ENCODE data around the gene HSPB8.
"Not testable (repeated sequence)": the region's sequence is repeated elsewhere in the genome, so short reads cannot be mapped to it uniquely, and the experiment has no call there.

Gene HSPB8

DNA sequence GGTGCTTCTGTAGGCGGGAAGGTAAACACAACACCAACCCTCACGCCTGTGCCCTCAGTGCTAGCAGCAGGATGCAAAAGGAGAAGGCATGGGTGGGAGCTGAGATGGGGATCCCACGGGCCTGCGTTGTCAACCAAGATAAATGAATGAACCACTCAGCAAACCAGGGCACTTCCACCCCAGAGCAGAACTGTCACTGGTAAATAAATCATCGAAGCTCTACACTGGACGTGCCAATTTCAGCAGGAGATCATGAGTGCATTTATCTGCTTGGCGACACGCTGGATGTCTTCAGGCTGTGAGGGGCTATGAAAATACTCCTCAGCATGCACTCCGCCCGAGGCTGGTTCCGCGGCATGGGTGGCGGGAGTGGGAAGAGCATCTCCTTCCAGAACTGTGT lies 33.2 kb downstream of the HSPB8 start:
- Histone ChIP-seq H3K27ac (ENCODE audit: low read depth, low read length, poor library complexity, severe bottlenecking) (no peak overlapping the region), H3K9me2 (ENCODE audit: low read depth, low read length) (no peaks in the 10 kb centered on the region), H3K9me3 (ENCODE audit: low read length) (no peaks in the 10 kb centered on the region), H4K20me1 (ENCODE audit: insufficient read depth, low read length) (no peaks in the 10 kb centered on the region), H3K27me3 (ENCODE audit: insufficient read depth, low read length) (no peaks in the 10 kb centered on the region), H3K4me1 (ENCODE audit: insufficient read depth, low read length, severe bottlenecking) (no peaks in the 10 kb centered on the region), H3K4me3 (ENCODE audit: low read depth, low read length, poor library complexity, severe bottlenecking) (no peak overlapping the region), H3F3A (ENCODE audit: insufficient read depth, low read length) (no peaks in the 10 kb centered on the region), H2AFZ (ENCODE audit: low read length) (no peak overlapping the region), H3K4me2 (ENCODE audit: low read length) (no peak overlapping the region), H3K9ac (ENCODE audit: low read length) (no peak overlapping the region), H3K79me2 (ENCODE audit: insufficient read depth, low read length) (no peaks in the 10 kb centered on the region), H3K36me3 (ENCODE audit: insufficient read depth, low read length) (no peaks in the 10 kb centered on the region)
- TF ChIP-seq CTCF (IDR thresholded peaks at IDR 0.05; ENCODE audit: low read length) (no peak), EZH2 (IDR thresholded peaks at IDR 0.05; ENCODE audit: borderline replicate concordance, low read length) (no peak)

- no peaks in the 10 kb centered on the region for H3F3A ChIP-seq (ENCODE audit: insufficient read depth, low read length)
- no peak overlapping the region for H3K9ac ChIP-seq (ENCODE audit: low read length)
- no peaks in the 10 kb centered on the region for H3K36me3 ChIP-seq (ENCODE audit: insufficient read depth, low read length)
- TF ChIP-seq CTCF (IDR thresholded peaks at IDR 0.05; ENCODE audit: low read length), result no peak
- H4K20me1 ChIP-seq (ENCODE audit: insufficient read depth, low read length), result no peaks in the 10 kb centered on the region
- H3K4me1 ChIP-seq (ENCODE audit: insufficient read depth, low read length, severe bottlenecking), result no peaks in the 10 kb centered on the region
- no peak overlapping the region for H3K4me2 ChIP-seq (ENCODE audit: low read length)
- no peaks in the 10 kb centered on the region for H3K79me2 ChIP-seq (ENCODE audit: insufficient read depth, low read length)
- no peaks in the 10 kb centered on the region for H3K27me3 ChIP-seq (ENCODE audit: insufficient read depth, low read length)
- no peaks in the 10 kb centered on the region for H3K9me2 ChIP-seq (ENCODE audit: low read depth, low read length)
- no peak overlapping the region for H3K27ac ChIP-seq (ENCODE audit: low read depth, low read length, poor library complexity, severe bottlenecking)
- H3K4me3 ChIP-seq (ENCODE audit: low read depth, low read length, poor library complexity, severe bottlenecking), result no peak overlapping the region
- H2AFZ ChIP-seq (ENCODE audit: low read length), result no peak overlapping the region
- no peaks in the 10 kb centered on the region for H3K9me3 ChIP-seq (ENCODE audit: low read length)
Measured at GRCh38 chr12:119216084-119216483, 37.4 kb downstream of the HSPB8 start.

DNA sequence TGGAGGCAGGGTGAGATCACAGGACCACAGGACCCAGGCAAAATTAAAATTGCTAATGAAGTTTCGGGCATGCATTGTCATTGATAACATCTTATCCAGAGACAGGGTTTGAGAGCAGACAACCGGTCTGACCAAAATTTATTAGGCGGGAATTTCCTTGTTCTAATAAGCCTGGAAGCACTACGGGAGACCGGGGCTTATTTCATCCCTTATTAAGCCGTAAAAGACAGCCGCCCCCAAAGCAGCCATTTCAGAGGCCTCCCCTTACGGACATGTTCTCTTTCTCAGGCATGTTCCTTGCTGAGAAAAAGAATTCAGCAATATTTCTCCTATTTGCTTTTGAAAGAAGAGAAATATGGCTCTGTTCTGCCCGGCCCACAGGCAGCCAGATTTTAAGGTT lies 40.1 kb downstream of the HSPB8 start:
- H3K79me2 ChIP-seq (ENCODE audit: insufficient read depth, low read length); H3K4me3 ChIP-seq (ENCODE audit: low read depth, low read length, poor library complexity, severe bottlenecking); H4K20me1 ChIP-seq (ENCODE audit: insufficient read depth, low read length); H3K27ac ChIP-seq (ENCODE audit: low read depth, low read length, poor library complexity, severe bottlenecking); H2AFZ ChIP-seq (ENCODE audit: low read length); H3K9me2 ChIP-seq (ENCODE audit: low read depth, low read length); H3K9ac ChIP-seq (ENCODE audit: low read length); H3K4me1 ChIP-seq (ENCODE audit: insufficient read depth, low read length, severe bottlenecking); H3K27me3 ChIP-seq (ENCODE audit: insufficient read depth, low read length); H3F3A ChIP-seq (ENCODE audit: insufficient read depth, low read length); H3K36me3 ChIP-seq (ENCODE audit: insufficient read depth, low read length); H3K4me2 ChIP-seq (ENCODE audit: low read length); H3K9me3 ChIP-seq (ENCODE audit: low read length): not testable (repeated sequence)

GRCh38 chr12:119222222-119222951 lies 43.7 kb downstream of the HSPB8 start:
- Histone ChIP-seq H3K79me2 (ENCODE audit: insufficient read depth, low read length) (no peaks in the 10 kb centered on the region), H3K4me2 (ENCODE audit: low read length) (no peak overlapping the region), H3K4me3 (ENCODE audit: low read depth, low read length, poor library complexity, severe bottlenecking) (no peak overlapping the region), H3K9ac (ENCODE audit: low read length) (no peak overlapping the region), H3K9me3 (ENCODE audit: low read length) (no peaks in the 10 kb centered on the region), H3K4me1 (ENCODE audit: insufficient read depth, low read length, severe bottlenecking) (no peaks in the 10 kb centered on the region), H4K20me1 (ENCODE audit: insufficient read depth, low read length) (no peaks in the 10 kb centered on the region), H2AFZ (ENCODE audit: low read length) (no peak overlapping the region), H3K27me3 (ENCODE audit: insufficient read depth, low read length) (no peaks in the 10 kb centered on the region), H3K36me3 (ENCODE audit: insufficient read depth, low read length) (no peaks in the 10 kb centered on the region), H3K27ac (ENCODE audit: low read depth, low read length, poor library complexity, severe bottlenecking) (no peak overlapping the region), H3F3A (ENCODE audit: insufficient read depth, low read length) (no peaks in the 10 kb centered on the region), H3K9me2 (ENCODE audit: low read depth, low read length) (no peaks in the 10 kb centered on the region)
- no peak for TF ChIP-seq CTCF (IDR thresholded peaks at IDR 0.05; ENCODE audit: low read length)
- no peak for TF ChIP-seq EZH2 (IDR thresholded peaks at IDR 0.05; ENCODE audit: borderline replicate concordance, low read length)
